Liver (tissue), 9 donors: ENCODE results near the gene CPED1. TPM values are rescaled to one million over a fixed set of nuclear protein-coding genes. Genes with fewer than 3 reads are reported as not detected.

ENCODE experiments used
- DNase-seq: peaks from one replicate; pipeline ENCODE4 v3.0.0-alpha.2; 2017; ENCODE audit warnings: low spot score
- H3K27ac ChIP-seq, 2 donors: one replicate each; pipeline ENCODE4 v1.7.0; 2013; ENCODE audit warnings: inconsistent platforms in 2 of 2, low read length in 2 of 2, control low read depth in 1 of 2, low read depth in 1 of 2, mild to moderate bottlenecking in 1 of 2
- H3K27me3 ChIP-seq, 4 donors: one replicate each; pipeline versions ENCODE4 v1.6.1 to v1.7.0; 2013; ENCODE audit warnings: low read length in 3 of 4, inconsistent platforms in 1 of 4, mild to moderate bottlenecking in 1 of 4, moderate library complexity in 1 of 4; ENCODE audit not compliant: control insufficient read depth in 4 of 4, insufficient read depth in 4 of 4
- H3K36me3 ChIP-seq, 4 donors: one replicate each; pipeline versions ENCODE4 v1.6.1 to v1.7.0; 2013; ENCODE audit warnings: low read length in 3 of 4, mild to moderate bottlenecking in 3 of 4, low read depth in 1 of 4, moderate library complexity in 1 of 4; ENCODE audit not compliant: control insufficient read depth in 4 of 4, insufficient read depth in 3 of 4
- H3K4me1 ChIP-seq, 4 donors: one replicate each; pipeline versions ENCODE4 v1.6.1 to v1.7.0; 2013; ENCODE audit warnings: low read length in 3 of 4, mild to moderate bottlenecking in 3 of 4, moderate library complexity in 1 of 4; ENCODE audit not compliant: control insufficient read depth in 4 of 4, insufficient read depth in 4 of 4
- H3K4me3 ChIP-seq, 3 donors: one replicate each; pipeline versions ENCODE4 v1.6.1 to v1.7.0; 2013; ENCODE audit warnings: low read length in 3 of 3, control low read depth in 1 of 3, low read depth in 1 of 3, mild to moderate bottlenecking in 1 of 3
- H3K9ac ChIP-seq, 2 donors: one replicate each; pipeline ENCODE4 v1.7.0; 2013; ENCODE audit warnings: low read length in 2 of 2, mild to moderate bottlenecking in 2 of 2, moderate library complexity in 2 of 2, control low read depth in 1 of 2, low read depth in 1 of 2
- H3K9me3 ChIP-seq, 4 donors: one replicate each; pipeline versions ENCODE4 v1.6.1 to v1.7.0; 2013; ENCODE audit warnings: low read length in 3 of 4; ENCODE audit not compliant: control insufficient read depth in 4 of 4
- ATF3 ChIP-seq: IDR thresholded peaks from 2 replicates; pipeline ENCODE4 v1.6.1; 2016; ENCODE audit warnings: antibody characterized with exemption
- EGR1 ChIP-seq, 2 donors: IDR thresholded peaks; 2 replicates each; pipeline ENCODE4 v1.6.1; 2016 to 2018; ENCODE audit warnings: antibody characterized with exemption in 2 of 2, low read depth in 2 of 2
- FOXA1 ChIP-seq: IDR thresholded peaks from 2 replicates; pipeline ENCODE4 v1.6.1; 2016; ENCODE audit warnings: antibody characterized with exemption
- FOXA2 ChIP-seq: IDR thresholded peaks from 2 replicates; pipeline ENCODE4 v1.6.1; 2016; ENCODE audit warnings: antibody characterized with exemption
- GABPA ChIP-seq, 2 donors: IDR thresholded peaks in 1 of 2; conservative IDR thresholded peaks in 1 of 2; 2 replicates each; pipeline ENCODE4 v1.6.1; 2016; ENCODE audit warnings: antibody characterized with exemption in 2 of 2, mild to moderate bottlenecking in 1 of 2, moderate library complexity in 1 of 2
- HNF4A ChIP-seq, 2 donors: conservative IDR thresholded peaks; 2 replicates each; pipeline ENCODE4 v1.6.1; 2016; ENCODE audit warnings: antibody characterized with exemption in 2 of 2, mild to moderate bottlenecking in 2 of 2
- HNF4G ChIP-seq: IDR thresholded peaks from 2 replicates; pipeline ENCODE4 v1.6.1; 2016; ENCODE audit warnings: antibody characterized with exemption
- JUND ChIP-seq, 2 donors: IDR thresholded peaks; 2 replicates each; pipeline ENCODE4 v1.6.1; 2016; ENCODE audit warnings: antibody characterized with exemption in 2 of 2
- NR2F2 ChIP-seq: IDR thresholded peaks from 2 replicates; pipeline ENCODE4 v1.6.1; 2016; ENCODE audit warnings: antibody characterized with exemption
- RAD21 ChIP-seq, 2 donors: IDR thresholded peaks; 2 replicates each; pipeline ENCODE4 v1.6.1; 2016; ENCODE audit warnings: antibody characterized with exemption in 2 of 2, mild to moderate bottlenecking in 2 of 2
- REST ChIP-seq: IDR thresholded peaks from 2 replicates; pipeline ENCODE4 v1.6.1; 2016; ENCODE audit warnings: antibody characterized with exemption, mild to moderate bottlenecking
- RXRA ChIP-seq, 2 donors: IDR thresholded peaks; 2 replicates each; pipeline ENCODE4 v1.6.1; 2017 to 2018; ENCODE audit warnings: antibody characterized with exemption in 2 of 2, mild to moderate bottlenecking in 1 of 2
- SP1 ChIP-seq: IDR thresholded peaks from 2 replicates; pipeline ENCODE4 v1.6.1; 2018; ENCODE audit warnings: antibody characterized with exemption, mild to moderate bottlenecking
- TAF1 ChIP-seq: conservative IDR thresholded peaks from 2 replicates; pipeline ENCODE4 v1.6.1; 2016; ENCODE audit warnings: antibody characterized with exemption, mild to moderate bottlenecking
- YY1 ChIP-seq: IDR thresholded peaks from 2 replicates; pipeline ENCODE4 v1.6.1; 2016; ENCODE audit warnings: antibody characterized with exemption, mild to moderate bottlenecking
- WGBS: extraction: QIAGEN DNeasy Blood & Tissue Kit; methylation state at CpG from one replicate; pipeline ENCODE4 v1.1.7; 2013; 5-methylcytosine and 5-hydroxymethylcytosine counted together
- polyA plus RNA-seq, 2 donors: library from polyadenylated mRNA; stranded (reverse) in 1 of 2; unstranded in 1 of 2; fragments of 200-250 nt in 1 of 2; fragments of >200 nt in 1 of 2; fragmentation: Nextera tagmentation in 1 of 2; extraction: Ambion mirVana in 1 of 2; gene quantifications; one replicate each; pipeline versions ENCODE4 v1.2.1 to v1.2.3, GENCODE V29; 2013 to 2015
- total RNA-seq, 2 donors: library from RNA; depleted of rRNA; stranded (reverse); fragments of >200 nt; gene quantifications; one replicate each; pipeline ENCODE4 v1.2.3, GENCODE V29; 2014
- TF ChIP-seq, protein P1 (sequence below): fragments of 150-350 bp; IDR thresholded peaks from 2 replicates; pipeline ENCODE4 v1.5.1; 2017; ENCODE audit warnings: improper control_type of control experiment, low read depth, low read length; ENCODE audit not compliant: missing input control
- TF ChIP-seq, protein P2 (sequence below): IDR thresholded peaks from 2 replicates; pipeline ENCODE4 v1.6.1; 2016; ENCODE audit warnings: antibody characterized with exemption
- donor health status: healthy.
- donor health status: healthy.
- donor health status: healthy.
- donor health status: healthy.
- donor health status: healthy.

CPED1 gene
- total and polyA plus RNA-seq, 4 donors: 8.5 to 58.0 (median 14.6) TPM

- 91% methylated on average over 4 of the region's 4 CpGs for WGBS
- DNase-seq: no peak
Measured at GRCh38 chr7:121160150-121161008, 171.9 kb downstream of the CPED1 start.

DNA sequence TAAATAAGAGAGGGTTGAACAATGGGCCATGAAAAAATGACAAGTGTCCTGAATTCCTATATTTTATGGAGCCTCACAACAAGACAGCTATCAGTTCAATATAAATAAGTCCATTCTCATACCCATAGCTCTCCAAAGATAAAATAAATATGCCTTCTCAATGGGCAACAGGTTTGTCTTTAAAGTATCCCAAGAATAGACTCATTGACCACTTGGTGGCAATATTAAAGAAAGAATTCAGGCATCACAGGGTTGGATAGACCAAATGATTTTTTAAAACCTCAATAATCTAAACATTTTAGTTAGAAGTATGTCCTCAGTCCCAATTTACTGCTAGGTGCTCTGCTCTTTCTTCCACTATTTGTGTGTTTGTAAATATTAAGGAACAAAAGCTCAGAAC, 175.2 kb downstream of the CPED1 start:
- no peaks in the 10 kb centered on the region for H3K9me3 ChIP-seq
- H3K27me3 ChIP-seq: no peaks in the 10 kb centered on the region
- no peak overlapping the region for H3K4me3 ChIP-seq
- no peaks in the 10 kb centered on the region for H3K36me3 ChIP-seq
- H3K4me1 ChIP-seq: no peaks in the 10 kb centered on the region
- H3K9ac ChIP-seq: no peak overlapping the region
- H3K27ac ChIP-seq: no peak overlapping the region
- no peak for TF ChIP-seq HNF4A (conservative IDR thresholded peaks at IDR 0.05)
- TF ChIP-seq JUND (IDR thresholded peaks at IDR 0.05): no peak
- DNase-seq: no peak

More at GRCh38 chr7:121160150-121161008, 171.9 kb downstream of the CPED1 start:
- peaks cover 2 to 16% (median 11%) of the 10 kb centered on the region in 4 donors for H3K4me1 ChIP-seq
- H3K9me3 ChIP-seq: no peaks in the 10 kb centered on the region
- no peak overlapping the region for H3K4me3 ChIP-seq
- no peak for TF ChIP-seq JUND (IDR thresholded peaks at IDR 0.05)
- TF ChIP-seq, protein P1, sequence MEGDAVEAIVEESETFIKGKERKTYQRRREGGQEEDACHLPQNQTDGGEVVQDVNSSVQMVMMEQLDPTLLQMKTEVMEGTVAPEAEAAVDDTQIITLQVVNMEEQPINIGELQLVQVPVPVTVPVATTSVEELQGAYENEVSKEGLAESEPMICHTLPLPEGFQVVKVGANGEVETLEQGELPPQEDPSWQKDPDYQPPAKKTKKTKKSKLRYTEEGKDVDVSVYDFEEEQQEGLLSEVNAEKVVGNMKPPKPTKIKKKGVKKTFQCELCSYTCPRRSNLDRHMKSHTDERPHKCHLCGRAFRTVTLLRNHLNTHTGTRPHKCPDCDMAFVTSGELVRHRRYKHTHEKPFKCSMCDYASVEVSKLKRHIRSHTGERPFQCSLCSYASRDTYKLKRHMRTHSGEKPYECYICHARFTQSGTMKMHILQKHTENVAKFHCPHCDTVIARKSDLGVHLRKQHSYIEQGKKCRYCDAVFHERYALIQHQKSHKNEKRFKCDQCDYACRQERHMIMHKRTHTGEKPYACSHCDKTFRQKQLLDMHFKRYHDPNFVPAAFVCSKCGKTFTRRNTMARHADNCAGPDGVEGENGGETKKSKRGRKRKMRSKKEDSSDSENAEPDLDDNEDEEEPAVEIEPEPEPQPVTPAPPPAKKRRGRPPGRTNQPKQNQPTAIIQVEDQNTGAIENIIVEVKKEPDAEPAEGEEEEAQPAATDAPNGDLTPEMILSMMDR: no peak
- peak; percentile 22 for TF ChIP-seq ATF3
- TF ChIP-seq HNF4A (conservative IDR thresholded peaks at IDR 0.05): peak in 1 of 2 donors; percentile 7
- TF ChIP-seq NR2F2: no peak
- no peak for TF ChIP-seq EGR1 (IDR thresholded peaks at IDR 0.05; ENCODE audit: low read depth in 2 of 2)
- TF ChIP-seq YY1: no peak
- no peak overlapping the region for H3K9ac ChIP-seq
- no peak overlapping the region for H3K27ac ChIP-seq
- H3K27me3 ChIP-seq: no peaks in the 10 kb centered on the region
- H3K36me3 ChIP-seq: no peaks in the 10 kb centered on the region

DNA sequence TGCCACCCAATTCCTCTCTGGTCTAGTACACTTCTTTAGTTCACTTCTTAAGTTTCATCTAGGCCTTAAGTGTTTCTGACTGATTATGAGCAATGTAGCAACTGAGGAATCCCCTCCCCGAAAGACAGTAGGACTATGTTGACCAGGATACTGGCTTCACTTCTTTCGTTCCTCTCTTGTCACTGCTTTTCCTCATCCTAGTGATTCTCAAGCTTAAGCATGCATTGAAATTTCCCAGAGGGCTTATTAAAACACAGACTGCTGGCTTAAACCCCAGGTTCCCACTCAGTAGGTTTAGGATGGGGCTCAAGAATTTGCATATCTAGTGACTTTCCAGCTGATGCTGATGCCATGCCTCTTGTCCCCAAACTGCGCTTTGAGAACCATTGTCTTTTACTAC, 175.7 kb downstream of the CPED1 start:
- H3K27me3 ChIP-seq: no peaks in the 10 kb centered on the region
- H3K4me1 ChIP-seq: no peaks in the 10 kb centered on the region
- H3K9me3 ChIP-seq: no peaks in the 10 kb centered on the region
- no peak overlapping the region for H3K9ac ChIP-seq
- no peak overlapping the region for H3K4me3 ChIP-seq
- H3K27ac ChIP-seq: no peak overlapping the region
- no peak for DNase-seq
- WGBS: 93% methylated on average over 3 of the region's 3 CpGs
- no peaks in the 10 kb centered on the region for H3K36me3 ChIP-seq
- TF ChIP-seq TAF1 (no peak), RXRA (IDR thresholded peaks at IDR 0.05) (no peak), EGR1 (IDR thresholded peaks at IDR 0.05; ENCODE audit: low read depth in 2 of 2) (no peak), SP1 (no peak), RAD21 (IDR thresholded peaks at IDR 0.05) (no peak), FOXA2 (no peak), REST (no peak), GABPA (IDR thresholded peaks at IDR 0.05 in 1 of 2, conservative IDR thresholded peaks at IDR 0.05 in 1 of 2) (no peak), NR2F2 (no peak), FOXA1 (no peak), JUND (IDR thresholded peaks at IDR 0.05) (no peak), HNF4A (conservative IDR thresholded peaks at IDR 0.05) (no peak), ATF3 (no peak), YY1 (no peak), HNF4G (no peak)
- TF ChIP-seq, protein P1: no peak
- TF ChIP-seq, protein P2, sequence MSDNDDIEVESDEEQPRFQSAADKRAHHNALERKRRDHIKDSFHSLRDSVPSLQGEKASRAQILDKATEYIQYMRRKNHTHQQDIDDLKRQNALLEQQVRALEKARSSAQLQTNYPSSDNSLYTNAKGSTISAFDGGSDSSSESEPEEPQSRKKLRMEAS: no peak
